ENCODE results near the gene UBR7.
"Not testable (repeated sequence)": the region's sequence is repeated elsewhere in the genome, so short reads cannot be mapped to it uniquely, and the experiment has no call there.

GRCh38 chr14:93169619-93170018 lies 37.4 kb upstream of the UBR7 start:
- TF ChIP-seq YY1 (IDR thresholded peaks at IDR 0.05; ENCODE audit: insufficient read depth, insufficient read length); ZNF274 (IDR thresholded peaks at IDR 0.05; ENCODE audit: low read depth, low read length); SUZ12 (IDR thresholded peaks at IDR 0.05; ENCODE audit: extremely low read depth, insufficient read depth, insufficient read length): not testable (repeated sequence)
